ENCODE results near the gene PSMB10.
A peak's percentile ranks its signal among the peaks of the same experiment; 100 is the strongest.

The PSMB10 gene

DNA sequence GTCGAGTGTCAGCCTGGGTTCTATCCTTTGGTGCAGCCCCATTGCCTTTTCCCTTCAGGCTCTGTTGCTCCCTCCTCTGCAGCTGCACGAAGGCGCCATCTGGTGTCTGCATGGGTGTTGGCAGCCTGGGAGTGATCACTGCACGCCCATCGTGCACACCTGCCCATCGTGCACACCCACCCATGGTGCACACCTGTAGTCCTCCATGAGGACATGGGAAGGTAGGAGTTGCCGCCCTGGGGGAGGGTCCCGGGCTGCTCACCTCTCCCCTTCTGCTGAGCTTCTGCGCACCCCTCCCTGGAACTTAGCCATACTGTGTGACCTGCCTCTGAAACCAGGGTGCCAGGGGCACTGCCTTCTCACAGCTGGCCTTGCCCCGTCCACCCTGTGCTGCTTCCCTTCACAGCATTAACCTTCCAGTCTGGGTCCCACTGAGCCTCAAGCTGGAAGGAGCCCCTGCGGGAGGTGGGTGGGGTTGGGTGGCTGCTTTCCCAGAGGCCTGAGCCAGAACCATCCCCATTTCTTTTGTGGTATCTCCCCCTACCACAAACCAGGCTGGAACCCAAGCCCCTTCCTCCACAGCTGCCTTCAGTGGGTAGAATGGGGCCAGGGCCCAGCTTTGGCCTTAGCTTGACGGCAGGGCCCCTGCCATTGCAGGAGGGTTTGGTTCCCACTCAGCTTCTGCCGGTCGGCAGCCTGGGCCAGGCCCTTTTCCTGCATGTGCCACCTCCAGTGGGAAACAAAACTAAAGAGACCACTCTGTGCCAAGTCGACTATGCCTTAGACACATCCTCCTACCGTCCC, 7.9 kb downstream of the PSMB10 start:
- TF ChIP-seq, protein P1, sequence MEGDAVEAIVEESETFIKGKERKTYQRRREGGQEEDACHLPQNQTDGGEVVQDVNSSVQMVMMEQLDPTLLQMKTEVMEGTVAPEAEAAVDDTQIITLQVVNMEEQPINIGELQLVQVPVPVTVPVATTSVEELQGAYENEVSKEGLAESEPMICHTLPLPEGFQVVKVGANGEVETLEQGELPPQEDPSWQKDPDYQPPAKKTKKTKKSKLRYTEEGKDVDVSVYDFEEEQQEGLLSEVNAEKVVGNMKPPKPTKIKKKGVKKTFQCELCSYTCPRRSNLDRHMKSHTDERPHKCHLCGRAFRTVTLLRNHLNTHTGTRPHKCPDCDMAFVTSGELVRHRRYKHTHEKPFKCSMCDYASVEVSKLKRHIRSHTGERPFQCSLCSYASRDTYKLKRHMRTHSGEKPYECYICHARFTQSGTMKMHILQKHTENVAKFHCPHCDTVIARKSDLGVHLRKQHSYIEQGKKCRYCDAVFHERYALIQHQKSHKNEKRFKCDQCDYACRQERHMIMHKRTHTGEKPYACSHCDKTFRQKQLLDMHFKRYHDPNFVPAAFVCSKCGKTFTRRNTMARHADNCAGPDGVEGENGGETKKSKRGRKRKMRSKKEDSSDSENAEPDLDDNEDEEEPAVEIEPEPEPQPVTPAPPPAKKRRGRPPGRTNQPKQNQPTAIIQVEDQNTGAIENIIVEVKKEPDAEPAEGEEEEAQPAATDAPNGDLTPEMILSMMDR (IDR thresholded peaks at IDR 0.05; ENCODE audit: insufficient read depth, low read depth, low read length, missing control alignments): peak; percentile 95
- H3K4me3 ChIP-seq (ENCODE audit: low read length): no peak overlapping the region
- peak; percentile 70 for DNase-seq (ENCODE audit: low read depth)

DNA sequence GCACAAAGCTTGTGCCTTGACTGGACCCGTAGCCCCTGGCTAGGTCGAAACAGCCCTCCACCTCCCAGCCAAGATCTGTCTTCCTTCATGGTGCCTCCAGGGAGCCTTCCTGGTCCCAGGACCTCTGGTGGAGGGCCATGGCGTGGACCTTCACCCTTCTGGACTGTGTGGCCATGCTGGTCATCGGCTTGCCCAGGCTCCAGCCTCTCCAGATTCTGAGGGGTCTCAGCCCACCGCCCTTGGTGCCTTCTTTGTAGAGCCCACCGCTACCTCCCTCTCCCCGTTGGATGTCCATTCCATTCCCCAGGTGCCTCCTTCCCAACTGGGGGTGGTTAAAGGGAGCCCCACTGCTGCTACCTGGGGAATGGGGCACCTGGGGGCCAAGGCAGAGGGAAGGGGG, 8.5 kb downstream of the PSMB10 start:
- TF ChIP-seq, protein P1 (IDR thresholded peaks at IDR 0.05; ENCODE audit: insufficient read depth, low read depth, low read length, missing control alignments): no peak
- H3K4me3 ChIP-seq (ENCODE audit: low read length): no peak overlapping the region
- DNase-seq (ENCODE audit: low read depth): no peak

- TF ChIP-seq, protein P1 (IDR thresholded peaks at IDR 0.05; ENCODE audit: insufficient read depth, low read depth, low read length, missing control alignments): no peak
- H3K4me3 ChIP-seq (ENCODE audit: low read length): no peak overlapping the region
- DNase-seq (ENCODE audit: low read depth): no peak
Observed at GRCh38 chr16:67927131-67927941, 9.3 kb downstream of the PSMB10 start.

DNA sequence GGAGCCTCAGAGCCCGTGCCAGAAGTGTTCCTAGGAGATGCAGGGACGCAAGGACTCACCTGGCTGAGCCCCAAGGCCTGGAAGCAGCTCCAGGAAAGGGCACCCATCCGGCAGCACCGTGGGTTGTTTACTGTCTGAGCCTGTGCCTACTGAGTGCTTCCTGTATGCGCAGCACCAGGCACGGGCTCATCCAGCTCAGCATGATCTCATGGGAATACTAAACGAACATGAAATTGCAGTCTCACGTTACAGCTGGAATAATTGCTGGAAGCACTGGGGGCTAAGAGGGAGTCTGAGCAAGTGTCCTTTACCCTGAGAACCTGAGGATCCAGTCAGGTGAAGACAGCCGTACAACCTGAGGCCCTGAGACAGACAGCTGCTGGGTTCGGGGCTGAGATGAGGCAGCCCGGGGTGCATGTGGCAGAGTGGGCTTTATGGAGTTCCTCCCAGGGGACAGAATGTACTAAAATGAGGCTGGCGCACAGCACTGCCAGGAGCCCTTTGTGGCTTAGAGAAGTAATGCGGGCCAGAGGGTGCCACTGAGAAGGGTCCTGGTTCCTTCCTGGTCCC, 10.4 kb downstream of the PSMB10 start:
- H3K4me3 ChIP-seq (ENCODE audit: low read length): no peak overlapping the region
- peak; percentile 77 for DNase-seq (ENCODE audit: low read depth)
- TF ChIP-seq, protein P1 (IDR thresholded peaks at IDR 0.05; ENCODE audit: insufficient read depth, low read depth, low read length, missing control alignments): no peak

GRCh38 chr16:67924140-67924906, 12.3 kb downstream of the PSMB10 start:
- no peak for DNase-seq (ENCODE audit: low read depth)
- no peak overlapping the region for H3K4me3 ChIP-seq (ENCODE audit: low read length)
- TF ChIP-seq, protein P1 (IDR thresholded peaks at IDR 0.05; ENCODE audit: insufficient read depth, low read depth, low read length, missing control alignments): no peak

DNA sequence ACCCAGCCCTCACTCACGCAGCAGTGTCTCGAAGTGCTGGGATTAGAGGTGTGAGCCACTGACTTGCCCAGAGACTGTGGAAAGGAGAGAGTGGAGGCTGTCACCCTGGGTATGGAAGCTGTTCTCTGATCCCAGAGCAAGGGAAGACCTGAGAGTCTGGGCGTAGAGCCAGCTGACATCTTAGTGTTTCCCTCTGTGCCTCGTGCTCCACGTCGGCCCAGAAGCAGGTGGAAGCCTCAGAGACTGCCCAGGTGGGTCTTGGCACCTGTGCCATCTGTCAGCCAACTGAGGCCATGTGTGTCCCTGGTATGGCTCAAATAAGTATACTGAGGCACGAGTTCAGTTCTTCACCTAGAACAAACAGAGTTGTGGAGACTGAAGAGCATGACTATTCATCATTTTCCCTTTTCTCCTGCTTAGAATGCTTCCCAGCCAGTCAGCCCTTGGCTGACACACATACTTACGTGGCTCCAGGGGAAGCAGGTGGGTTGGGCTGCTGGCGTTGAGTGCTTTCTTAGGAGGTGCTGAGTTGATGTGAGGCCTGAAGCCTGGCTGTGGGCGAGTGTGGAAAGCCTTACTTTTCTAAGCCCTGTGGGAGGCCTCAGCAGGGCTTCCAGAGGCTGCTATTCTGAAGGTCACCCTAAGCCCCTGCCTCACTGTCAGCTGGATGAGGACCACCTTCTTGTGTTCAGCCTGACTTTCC, 13.1 kb downstream of the PSMB10 start:
- no peak for DNase-seq (ENCODE audit: low read depth)
- TF ChIP-seq, protein P1 (IDR thresholded peaks at IDR 0.05; ENCODE audit: insufficient read depth, low read depth, low read length, missing control alignments): no peak
- H3K4me3 ChIP-seq (ENCODE audit: low read length): no peak overlapping the region

Measured in epithelial cell of esophagus (primary cell).